DND-41 (cell line): ENCODE results near the gene CFAP65.

ENCODE experiments used
- ATAC-seq: fragments of 200-7000 bp; cut with Tn5 transposase; 3 replicates; pipeline ENCODE4 v1.9.1; 2021; ENCODE audit warnings: low read depth; ENCODE audit not compliant: insufficient read depth
- DNase-seq: peaks from one replicate; pipeline ENCODE4 v3.0.0-alpha.2; 2020
- H2AFZ ChIP-seq: 2 replicates; pipeline ENCODE4 v1.6.0; 2012; ENCODE audit warnings: low read depth, low read length
- H3K27ac ChIP-seq: 2 replicates; pipeline ENCODE4 v1.5.1; 2012; ENCODE audit warnings: low read length, inconsistent platforms
- H3K27me3 ChIP-seq: fragments of 200-600 bp; sonication (generic); 2 replicates; pipeline ENCODE4 v1.6.0; 2012; ENCODE audit warnings: low read length, mild to moderate bottlenecking, inconsistent platforms; ENCODE audit not compliant: insufficient read depth, poor library complexity
- H3K36me3 ChIP-seq: 2 replicates; pipeline ENCODE4 v1.5.1; 2012; ENCODE audit warnings: low read length, inconsistent platforms; ENCODE audit not compliant: insufficient read depth
- H3K4me1 ChIP-seq: 2 replicates; pipeline ENCODE4 v1.5.1; 2012; ENCODE audit warnings: mild to moderate bottlenecking, low read length; ENCODE audit not compliant: insufficient read depth
- H3K4me2 ChIP-seq: 2 replicates; pipeline ENCODE4 v1.6.0; 2012; ENCODE audit warnings: mild to moderate bottlenecking, moderate library complexity, low read length, inconsistent platforms; ENCODE audit not compliant: insufficient read depth
- H3K4me3 ChIP-seq, 2 experiments: fragments of 200-600 bp in 1 of 2; shearing (Covaris generic) in 1 of 2; 2 replicates each; pipeline ENCODE4 v1.5.1; 2012 to 2016; ENCODE audit warnings: inconsistent platforms in 2 of 2, low read length in 2 of 2, mild to moderate bottlenecking in 2 of 2, low read depth in 1 of 2, moderate library complexity in 1 of 2
- H3K79me2 ChIP-seq: 2 replicates; pipeline ENCODE4 v1.6.0; 2012; ENCODE audit warnings: low read length, inconsistent platforms; ENCODE audit not compliant: insufficient read depth
- H3K9ac ChIP-seq: 2 replicates; pipeline ENCODE4 v1.6.0; 2012; ENCODE audit warnings: low read depth, mild to moderate bottlenecking, inconsistent platforms, low read length, moderate library complexity
- H3K9me3 ChIP-seq: 2 replicates; pipeline ENCODE4 v1.5.1; 2012; ENCODE audit warnings: low read length, moderate library complexity, mild to moderate bottlenecking, inconsistent platforms; ENCODE audit not compliant: insufficient read depth, severe bottlenecking
- H4K20me1 ChIP-seq: 2 replicates; pipeline ENCODE4 v1.6.0; 2012; ENCODE audit warnings: low read length; ENCODE audit not compliant: insufficient read depth
- EZH2 ChIP-seq: IDR thresholded peaks from 3 replicates; pipeline ENCODE4 v1.6.1; 2012; ENCODE audit warnings: borderline replicate concordance, low read depth, mild to moderate bottlenecking, moderate library complexity, low read length, inconsistent platforms; ENCODE audit not compliant: severe bottlenecking
- TF ChIP-seq, protein P1 (sequence below): IDR thresholded peaks from 2 replicates; pipeline ENCODE4 v1.5.1; 2012; ENCODE audit warnings: borderline replicate concordance, low read length, moderate library complexity, mild to moderate bottlenecking; ENCODE audit not compliant: poor library complexity, severe bottlenecking; ENCODE audit errors: extremely low read depth

CFAP65 gene

DNA sequence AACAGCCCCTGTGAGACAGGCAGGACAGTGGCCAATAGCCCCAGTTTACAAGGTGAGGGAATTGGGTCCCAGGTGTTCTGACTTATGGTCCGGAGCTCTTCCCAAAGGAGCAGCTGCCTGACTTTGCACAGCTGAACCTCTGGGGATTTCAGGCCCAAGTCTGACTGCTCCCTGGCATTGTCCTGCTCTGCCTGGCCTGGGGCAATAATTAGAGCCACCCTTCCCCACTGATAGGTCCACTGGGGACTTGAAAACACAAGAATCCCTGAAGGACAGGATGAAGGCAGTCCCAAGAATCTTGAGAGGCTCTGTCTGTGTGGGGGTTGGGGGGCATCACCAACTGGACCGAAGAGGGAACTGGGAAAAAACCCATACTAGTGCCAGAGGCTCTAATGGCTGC, 52.7 kb downstream of the CFAP65 start:
- H3K36me3 ChIP-seq: no peaks in the 10 kb centered on the region
- no peak overlapping the region for H3K27ac ChIP-seq
- H3K27me3 ChIP-seq: peaks cover 64% of the 10 kb centered on the region
- no peak for TF ChIP-seq EZH2
- TF ChIP-seq, protein P1, sequence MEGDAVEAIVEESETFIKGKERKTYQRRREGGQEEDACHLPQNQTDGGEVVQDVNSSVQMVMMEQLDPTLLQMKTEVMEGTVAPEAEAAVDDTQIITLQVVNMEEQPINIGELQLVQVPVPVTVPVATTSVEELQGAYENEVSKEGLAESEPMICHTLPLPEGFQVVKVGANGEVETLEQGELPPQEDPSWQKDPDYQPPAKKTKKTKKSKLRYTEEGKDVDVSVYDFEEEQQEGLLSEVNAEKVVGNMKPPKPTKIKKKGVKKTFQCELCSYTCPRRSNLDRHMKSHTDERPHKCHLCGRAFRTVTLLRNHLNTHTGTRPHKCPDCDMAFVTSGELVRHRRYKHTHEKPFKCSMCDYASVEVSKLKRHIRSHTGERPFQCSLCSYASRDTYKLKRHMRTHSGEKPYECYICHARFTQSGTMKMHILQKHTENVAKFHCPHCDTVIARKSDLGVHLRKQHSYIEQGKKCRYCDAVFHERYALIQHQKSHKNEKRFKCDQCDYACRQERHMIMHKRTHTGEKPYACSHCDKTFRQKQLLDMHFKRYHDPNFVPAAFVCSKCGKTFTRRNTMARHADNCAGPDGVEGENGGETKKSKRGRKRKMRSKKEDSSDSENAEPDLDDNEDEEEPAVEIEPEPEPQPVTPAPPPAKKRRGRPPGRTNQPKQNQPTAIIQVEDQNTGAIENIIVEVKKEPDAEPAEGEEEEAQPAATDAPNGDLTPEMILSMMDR: no peak
- DNase-seq (no peak), ATAC-seq (no peak)
- H3K79me2 ChIP-seq: no peaks in the 10 kb centered on the region
- no peak overlapping the region for H3K4me2 ChIP-seq
- H2AFZ ChIP-seq: no peak overlapping the region
- H3K4me3 ChIP-seq: no peak overlapping the region
- H4K20me1 ChIP-seq: peaks cover 21% of the 10 kb centered on the region
- H3K9me3 ChIP-seq: no peaks in the 10 kb centered on the region
- no peaks in the 10 kb centered on the region for H3K4me1 ChIP-seq
- no peak overlapping the region for H3K9ac ChIP-seq

- no peak overlapping the region for H3K9ac ChIP-seq
- H3K4me1 ChIP-seq: no peaks in the 10 kb centered on the region
- peaks cover 69% of the 10 kb centered on the region for H3K27me3 ChIP-seq
- no peak overlapping the region for H3K27ac ChIP-seq
- H3K4me2 ChIP-seq: no peak overlapping the region
- no peaks in the 10 kb centered on the region for H3K9me3 ChIP-seq
- no peak for ATAC-seq
- H3K79me2 ChIP-seq: no peaks in the 10 kb centered on the region
- DNase-seq: no peak
- peaks cover 26% of the 10 kb centered on the region for H4K20me1 ChIP-seq
- H3K36me3 ChIP-seq: no peaks in the 10 kb centered on the region
- no peak overlapping the region for H2AFZ ChIP-seq
- no peak overlapping the region for H3K4me3 ChIP-seq
- TF ChIP-seq, protein P1: no peak
- TF ChIP-seq EZH2: no peak
Observed at GRCh38 chr2:218988164-218988563, 53.2 kb downstream of the CFAP65 start.

GRCh38 chr2:218986148-218986761, 55.1 kb downstream of the CFAP65 start:
- no peaks in the 10 kb centered on the region for H3K36me3 ChIP-seq
- no peak for DNase-seq
- peaks cover 21% of the 10 kb centered on the region for H4K20me1 ChIP-seq
- no peak overlapping the region for H3K9ac ChIP-seq
- peaks cover 64% of the 10 kb centered on the region for H3K27me3 ChIP-seq
- no peak for TF ChIP-seq EZH2
- TF ChIP-seq, protein P1: no peak
- H3K4me3 ChIP-seq: no peak overlapping the region
- no peaks in the 10 kb centered on the region for H3K79me2 ChIP-seq
- ATAC-seq: no peak
- no peak overlapping the region for H2AFZ ChIP-seq
- no peaks in the 10 kb centered on the region for H3K9me3 ChIP-seq
- H3K27ac ChIP-seq: no peak overlapping the region
- H3K4me2 ChIP-seq: no peak overlapping the region
- H3K4me1 ChIP-seq: no peaks in the 10 kb centered on the region
